Kidney epithelial cell (primary cell): ENCODE data around the gene KRT75. TPM values are rescaled to one million over a fixed set of nuclear protein-coding genes. Genes with fewer than 3 reads are reported as not detected.
A peak's percentile ranks its signal among the peaks of the same experiment; 100 is the strongest.

ENCODE experiments used
- DNase-seq: peaks from one replicate; pipeline ENCODE4 v3.0.0-alpha.2; 2010; ENCODE audit warnings: low read depth
- H3K27me3 ChIP-seq: 2 replicates; pipeline ENCODE4 v1.6.0; 2011; ENCODE audit warnings: low read length; ENCODE audit not compliant: control insufficient read depth, insufficient read depth
- H3K36me3 ChIP-seq: 2 replicates; pipeline ENCODE4 v1.5.1; 2011; ENCODE audit warnings: low read length; ENCODE audit not compliant: control insufficient read depth, insufficient read depth
- H3K4me3 ChIP-seq: 2 replicates; pipeline ENCODE4 v1.5.1; 2011; ENCODE audit warnings: low read depth, mild to moderate bottlenecking, control low read depth, low read length
- total RNA-seq: library from RNA; depleted of rRNA; stranded (reverse); fragments of >200 nt; gene quantifications from 2 replicates; pipeline ENCODE4 v1.2.3, GENCODE V29; 2015
- TF ChIP-seq, protein P1 (sequence below): IDR thresholded peaks from 2 replicates; pipeline ENCODE4 v1.5.1; 2011; ENCODE audit warnings: mild to moderate bottlenecking, moderate library complexity, low read length, control low read depth, inconsistent platforms; ENCODE audit not compliant: insufficient read depth, poor library complexity, severe bottlenecking

KRT75 gene
- total RNA-seq, 1 donor from 2014 or later, result not detected

DNA sequence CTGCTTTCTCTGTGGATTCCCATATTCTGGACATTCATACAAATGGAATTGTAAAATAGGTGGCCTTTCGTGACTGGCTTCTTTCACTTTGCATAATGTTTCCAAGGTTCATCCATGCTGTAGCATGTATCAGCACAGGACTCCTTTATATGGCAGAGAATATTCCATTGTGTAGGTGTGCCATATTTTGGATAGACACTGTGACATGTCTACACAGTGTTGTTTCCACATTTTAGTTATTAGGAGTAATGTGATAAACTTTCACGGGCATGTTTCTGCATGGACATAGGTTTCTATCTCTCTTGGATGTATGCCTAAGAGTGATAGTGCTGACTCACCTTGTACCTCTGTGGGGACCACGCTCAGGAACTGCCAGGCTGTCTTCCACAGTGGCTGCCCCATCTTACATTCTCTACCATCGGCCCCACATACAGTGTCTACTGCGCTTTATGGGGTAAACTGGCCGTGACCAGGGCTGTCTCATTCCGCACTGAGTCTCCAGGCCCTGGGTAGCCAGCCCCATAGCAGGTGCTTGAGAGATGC lies 41.6 kb downstream of the KRT75 start:
- Histone ChIP-seq H3K27me3 (peaks cover 17% of the 10 kb centered on the region), H3K4me3 (no peak overlapping the region), H3K36me3 (no peaks in the 10 kb centered on the region)
- DNase-seq, result no peak
- TF ChIP-seq, protein P1, sequence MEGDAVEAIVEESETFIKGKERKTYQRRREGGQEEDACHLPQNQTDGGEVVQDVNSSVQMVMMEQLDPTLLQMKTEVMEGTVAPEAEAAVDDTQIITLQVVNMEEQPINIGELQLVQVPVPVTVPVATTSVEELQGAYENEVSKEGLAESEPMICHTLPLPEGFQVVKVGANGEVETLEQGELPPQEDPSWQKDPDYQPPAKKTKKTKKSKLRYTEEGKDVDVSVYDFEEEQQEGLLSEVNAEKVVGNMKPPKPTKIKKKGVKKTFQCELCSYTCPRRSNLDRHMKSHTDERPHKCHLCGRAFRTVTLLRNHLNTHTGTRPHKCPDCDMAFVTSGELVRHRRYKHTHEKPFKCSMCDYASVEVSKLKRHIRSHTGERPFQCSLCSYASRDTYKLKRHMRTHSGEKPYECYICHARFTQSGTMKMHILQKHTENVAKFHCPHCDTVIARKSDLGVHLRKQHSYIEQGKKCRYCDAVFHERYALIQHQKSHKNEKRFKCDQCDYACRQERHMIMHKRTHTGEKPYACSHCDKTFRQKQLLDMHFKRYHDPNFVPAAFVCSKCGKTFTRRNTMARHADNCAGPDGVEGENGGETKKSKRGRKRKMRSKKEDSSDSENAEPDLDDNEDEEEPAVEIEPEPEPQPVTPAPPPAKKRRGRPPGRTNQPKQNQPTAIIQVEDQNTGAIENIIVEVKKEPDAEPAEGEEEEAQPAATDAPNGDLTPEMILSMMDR, result no peak

DNA sequence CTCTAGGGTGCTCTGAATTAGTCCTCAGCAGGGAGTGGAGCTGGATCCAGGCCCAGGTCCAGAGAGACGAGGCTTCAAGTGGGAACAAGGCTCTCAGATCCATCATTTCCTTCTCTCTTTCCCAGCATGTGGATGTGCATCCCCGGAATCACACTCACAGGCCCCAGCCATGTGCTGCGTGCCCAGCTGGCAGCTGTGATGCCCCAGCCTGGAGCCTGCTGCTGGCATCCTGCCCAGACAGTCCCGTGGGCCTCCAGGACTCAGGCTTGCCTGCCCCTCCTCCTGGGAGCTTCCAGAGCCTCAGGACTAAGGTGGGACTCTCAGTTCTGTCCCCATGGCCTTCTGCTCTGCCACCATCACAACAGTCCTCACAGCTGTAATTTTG lies 42.6 kb downstream of the KRT75 start:
- DNase-seq, result no peak
- Histone ChIP-seq H3K36me3 (no peaks in the 10 kb centered on the region), H3K27me3 (peaks cover 17% of the 10 kb centered on the region), H3K4me3 (no peak overlapping the region)
- TF ChIP-seq, protein P1, result no peak

DNA sequence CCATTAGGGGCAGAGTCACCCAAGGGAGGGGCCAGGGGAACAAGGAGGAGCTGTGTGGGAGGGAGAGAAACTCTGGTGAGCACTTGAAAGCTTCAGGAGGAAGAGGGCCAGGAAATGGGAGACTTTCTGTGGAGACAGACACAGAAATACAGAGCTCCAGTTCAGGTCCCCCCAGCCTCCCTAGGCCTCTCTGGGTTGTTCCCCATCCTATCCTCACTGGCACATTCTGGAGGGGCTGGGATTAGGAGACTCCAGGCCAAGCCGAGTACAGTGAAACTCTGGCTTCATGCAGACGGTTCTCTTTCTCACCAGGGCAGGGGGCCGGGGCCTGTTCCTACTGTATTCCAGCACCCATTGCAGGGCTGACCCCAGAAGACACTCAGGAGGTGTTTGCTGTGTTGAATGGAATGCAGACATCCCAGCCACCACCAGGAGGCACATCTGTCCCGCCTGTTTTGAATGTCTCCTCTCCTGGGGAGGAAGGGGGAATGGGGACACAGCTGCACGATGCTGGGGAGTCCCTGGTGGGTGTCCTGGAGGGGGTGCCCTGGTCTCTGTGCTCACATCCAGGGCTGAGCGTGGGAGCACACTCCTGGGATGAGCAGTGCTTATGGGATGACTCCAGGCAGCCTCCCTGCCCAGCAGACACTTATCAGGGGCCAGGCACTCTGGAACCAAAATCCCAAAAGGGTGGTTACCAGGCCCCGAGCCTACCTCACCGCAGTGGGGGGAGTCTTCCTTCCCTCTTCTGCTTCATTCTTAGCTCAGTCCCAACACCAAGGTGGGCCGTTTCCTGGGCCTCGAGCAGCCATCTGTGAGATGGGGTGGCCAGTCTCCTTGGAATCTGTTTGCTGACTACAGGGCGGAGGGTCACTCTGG lies 43.2 kb downstream of the KRT75 start:
- DNase-seq, result no peak
- H3K4me3 ChIP-seq, result no peak overlapping the region
- H3K27me3 ChIP-seq, result peaks cover 17% of the 10 kb centered on the region
- no peaks in the 10 kb centered on the region for H3K36me3 ChIP-seq
- TF ChIP-seq, protein P1, result peak; percentile 56

DNA sequence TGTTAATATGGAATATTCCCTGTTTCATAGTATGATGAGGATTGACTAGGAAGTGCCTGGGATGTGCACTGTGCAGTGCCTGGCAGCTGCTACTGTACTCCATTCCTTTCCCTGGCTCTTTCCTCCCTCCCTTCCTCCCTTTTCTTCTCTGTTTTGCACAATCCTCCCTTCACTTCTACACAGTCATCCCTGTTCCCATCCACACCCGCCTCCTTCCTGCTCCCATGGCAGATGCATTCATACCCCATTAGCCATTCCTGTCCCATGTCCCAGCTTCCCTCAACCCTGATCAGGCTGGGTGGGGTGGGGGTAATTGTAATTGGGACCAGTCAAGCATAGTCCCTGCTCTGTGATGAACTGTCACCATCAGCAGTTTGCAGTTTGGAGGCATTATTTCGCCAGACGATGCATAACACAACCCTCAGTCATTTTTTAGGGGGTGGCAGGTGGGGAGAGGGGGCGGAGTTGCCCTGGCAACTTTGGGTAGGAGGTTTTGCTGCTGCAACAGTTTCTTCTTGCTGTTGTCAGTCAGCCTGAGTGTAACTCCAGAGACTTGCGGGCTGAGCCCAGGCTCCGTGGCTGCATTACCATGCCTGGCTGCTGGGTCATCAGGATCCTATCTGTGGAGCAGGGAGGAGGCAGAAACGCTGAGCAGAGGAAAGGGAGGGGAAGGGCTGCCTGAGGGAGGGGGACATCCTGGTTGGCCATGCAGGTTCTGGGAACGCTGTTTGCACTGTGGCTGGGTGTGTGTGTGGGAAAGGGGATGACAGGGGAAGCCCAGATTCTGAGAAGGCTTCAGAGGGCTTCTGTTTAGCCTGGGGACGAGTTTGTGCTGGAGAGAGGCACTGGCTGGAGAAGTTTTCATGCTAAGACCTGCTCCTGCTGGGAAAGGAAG lies 44.6 kb downstream of the KRT75 start:
- TF ChIP-seq, protein P1, result no peak
- Histone ChIP-seq H3K4me3 (no peak overlapping the region), H3K27me3 (peaks cover 11% of the 10 kb centered on the region), H3K36me3 (no peaks in the 10 kb centered on the region)
- DNase-seq, result no peak

DNA sequence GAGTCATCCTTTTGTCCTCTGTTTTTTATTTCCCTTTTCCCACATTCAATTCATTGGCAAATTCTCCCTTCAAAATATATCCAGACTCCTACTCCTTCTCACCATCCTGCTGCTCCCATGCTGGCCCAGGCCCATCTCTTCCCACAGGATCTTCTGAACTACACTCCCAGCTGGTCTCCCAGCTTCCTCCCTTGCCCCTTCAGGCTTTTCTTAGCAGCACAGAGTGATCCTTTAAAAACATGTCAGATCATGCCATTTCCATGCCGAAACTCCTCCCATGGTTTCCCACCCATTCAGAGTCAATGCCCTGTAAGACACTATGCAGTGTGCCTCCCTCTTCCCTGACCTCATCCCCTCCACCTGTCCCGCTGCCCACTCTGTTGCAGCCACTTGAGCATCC lies 46.3 kb downstream of the KRT75 start:
- Histone ChIP-seq H3K27me3 (peaks cover 11% of the 10 kb centered on the region), H3K36me3 (no peaks in the 10 kb centered on the region), H3K4me3 (no peak overlapping the region)
- TF ChIP-seq, protein P1, result no peak
- DNase-seq, result no peak
